Neural progenitor cell (in vitro differentiated cells): ENCODE data around the gene MAD2L1. TPM values are rescaled to one million over a fixed set of nuclear protein-coding genes. Genes with fewer than 3 reads are reported as not detected.

Experiments used
- DNase-seq: peaks from one replicate; pipeline ENCODE4 v3.0.0-alpha.2; 2016; ENCODE audit warnings: low spot score
- H2AFZ ChIP-seq: fragments of 200-600 bp; sonication (generic); replicated peaks from 2 replicates; pipeline ENCODE4 v1.6.1; 2016; ENCODE audit warnings: antibody characterized with exemption
- H3F3A ChIP-seq: fragments of 200-600 bp; sonication (generic); 2 replicates; pipeline ENCODE4 v1.6.1; 2016; ENCODE audit warnings: antibody characterized with exemption, low read depth
- H3K27ac ChIP-seq: fragments of 200-600 bp; sonication (generic); 2 replicates; pipeline ENCODE4 v1.5.1; 2016; ENCODE audit warnings: mild to moderate bottlenecking
- H3K27me3 ChIP-seq: fragments of 200-600 bp; sonication (generic); 2 replicates; pipeline ENCODE4 v1.6.1; 2016; ENCODE audit warnings: mild to moderate bottlenecking, moderate library complexity
- H3K36me3 ChIP-seq: fragments of 200-600 bp; sonication (generic); 2 replicates; pipeline ENCODE4 v1.5.1; 2016
- H3K4me1 ChIP-seq: fragments of 200-600 bp; sonication (generic); 2 replicates; pipeline ENCODE4 v1.6.1; 2016; ENCODE audit warnings: mixed run types
- H3K4me2 ChIP-seq: fragments of 200-600 bp; sonication (generic); 2 replicates; pipeline ENCODE4 v1.6.1; 2016
- H3K4me3 ChIP-seq: fragments of 200-600 bp; sonication (generic); 2 replicates; pipeline ENCODE4 v1.5.1; 2016
- H3K79me2 ChIP-seq: fragments of 200-600 bp; sonication (generic); 2 replicates; pipeline ENCODE4 v1.6.1; 2016; ENCODE audit warnings: low read depth
- H3K9ac ChIP-seq: fragments of 200-600 bp; sonication (generic); 2 replicates; pipeline ENCODE4 v1.6.1; 2016
- H3K9me3 ChIP-seq: fragments of 200-600 bp; sonication (generic); 2 replicates; pipeline ENCODE4 v1.5.1; 2016; ENCODE audit warnings: low read depth
- H4K20me1 ChIP-seq: fragments of 200-600 bp; sonication (generic); 2 replicates; pipeline ENCODE4 v1.6.1; 2016; ENCODE audit warnings: low read depth
- H3K27ac Mint-ChIP-seq: 3 replicates; pipeline ENCODE4 v1.8.0; 2021; ENCODE audit warnings: mixed read lengths
- H3K27me3 Mint-ChIP-seq: 2 replicates; pipeline ENCODE4 v1.8.0; 2022; ENCODE audit warnings: low read depth, mild to moderate bottlenecking, inconsistent platforms, moderate library complexity, mixed read lengths; ENCODE audit not compliant: insufficient read depth
- H3K36me3 Mint-ChIP-seq: 3 replicates; pipeline ENCODE4 v1.8.0; 2021; ENCODE audit warnings: mixed read lengths
- H3K4me1 Mint-ChIP-seq: 3 replicates; pipeline ENCODE4 v1.8.0; 2021; ENCODE audit warnings: mixed read lengths
- H3K4me3 Mint-ChIP-seq: 3 replicates; pipeline ENCODE4 v1.8.0; 2021; ENCODE audit warnings: mild to moderate bottlenecking, moderate library complexity, mixed read lengths
- H3K9me3 Mint-ChIP-seq: 3 replicates; pipeline ENCODE4 v1.8.0; 2020; ENCODE audit warnings: mixed read lengths
- CTCF ChIP-seq: fragments of 200-600 bp; sonication (generic); IDR thresholded peaks from 2 replicates; pipeline ENCODE4 v1.5.1; 2017; ENCODE audit warnings: antibody characterized with exemption, mild to moderate bottlenecking
- EZH2 ChIP-seq: fragments of 200-600 bp; sonication (generic); IDR thresholded peaks from 2 replicates; pipeline ENCODE4 v1.6.1; 2017; ENCODE audit warnings: antibody characterized with exemption, mild to moderate bottlenecking, moderate library complexity
- EZH2phosphoT487 ChIP-seq: fragments of 200-600 bp; sonication (generic); IDR thresholded peaks from 2 replicates; pipeline ENCODE4 v1.6.1; 2017; ENCODE audit warnings: antibody characterized with exemption
- total RNA-seq: library from RNA; depleted of rRNA; stranded (reverse); fragments of >200 nt; gene quantifications from 2 replicates; pipeline ENCODE4 v1.2.3, GENCODE V29; 2015; ENCODE audit warnings: low replicate concordance

The MAD2L1 gene
- total RNA-seq, 1 donor from 2014 or later = 190 TPM

DNA sequence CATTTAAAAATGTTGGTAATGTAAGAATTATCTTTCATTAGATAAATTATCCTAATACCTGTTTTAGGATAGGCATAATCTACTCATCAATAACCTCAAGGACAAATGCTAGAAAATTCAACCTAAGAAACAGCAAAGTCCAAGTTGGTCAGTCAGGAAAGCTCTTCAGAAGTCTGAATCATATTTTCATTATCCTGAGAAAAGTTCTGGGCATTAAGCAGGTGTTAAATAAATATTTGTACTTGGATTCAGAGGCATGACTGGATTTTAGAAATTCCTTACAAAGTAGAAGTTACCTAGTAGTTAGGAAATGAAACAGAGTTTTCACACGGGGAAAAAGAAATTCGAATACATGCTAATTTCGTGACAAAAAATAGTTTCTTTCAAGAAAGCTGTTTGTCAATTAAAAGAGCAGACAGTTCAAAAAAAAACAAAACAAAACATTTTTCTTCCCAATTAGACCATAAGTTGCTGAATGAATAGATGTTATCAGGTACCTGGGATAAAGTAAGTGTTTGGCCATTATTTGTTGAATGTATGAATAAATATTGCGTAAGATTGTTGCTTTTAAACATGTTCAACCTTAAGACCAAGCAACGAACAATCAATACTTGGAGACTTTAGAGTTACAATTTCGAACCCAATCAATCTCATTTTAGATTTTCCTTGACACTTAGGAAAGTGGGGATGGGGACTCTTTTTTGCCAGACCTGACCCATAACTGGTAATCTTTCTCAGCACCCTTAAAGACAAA lies 48.5 kb downstream of the MAD2L1 start:
- DNase-seq = no peak
- Mint-ChIP-seq H3K27ac (no peak overlapping the region), H3K36me3 (no peaks in the 10 kb centered on the region), H3K9me3 (peaks cover 2% of the 10 kb centered on the region), H3K27me3 (no peaks in the 10 kb centered on the region), H3K4me1 (no peaks in the 10 kb centered on the region), H3K4me3 (no peak overlapping the region)
- TF ChIP-seq EZH2 (no peak), CTCF (no peak), EZH2phosphoT487 (no peak)
- Histone ChIP-seq H3K4me2 (no peak overlapping the region), H3K9me3 (no peaks in the 10 kb centered on the region), H3K79me2 (no peaks in the 10 kb centered on the region), H3K36me3 (no peaks in the 10 kb centered on the region), H3K27me3 (no peaks in the 10 kb centered on the region), H3K27ac (no peak overlapping the region), H2AFZ (no peak overlapping the region), H4K20me1 (no peaks in the 10 kb centered on the region), H3K9ac (no peak overlapping the region), H3K4me3 (no peak overlapping the region), H3K4me1 (no peaks in the 10 kb centered on the region), H3F3A (no peaks in the 10 kb centered on the region)

GRCh38 chr4:120011725-120012124 lies 54.9 kb downstream of the MAD2L1 start:
- Histone ChIP-seq H3K9me3 (no peaks in the 10 kb centered on the region), H3K4me1 (no peaks in the 10 kb centered on the region), H4K20me1 (no peaks in the 10 kb centered on the region), H3K79me2 (no peaks in the 10 kb centered on the region), H3K9ac (no peak overlapping the region), H3F3A (no peaks in the 10 kb centered on the region), H3K27ac (no peak overlapping the region), H3K4me2 (no peak overlapping the region), H3K36me3 (no peaks in the 10 kb centered on the region), H3K27me3 (no peaks in the 10 kb centered on the region), H3K4me3 (no peak overlapping the region), H2AFZ (no peak overlapping the region)
- Mint-ChIP-seq H3K9me3 (peaks cover 2% of the 10 kb centered on the region), H3K36me3 (no peaks in the 10 kb centered on the region), H3K4me3 (no peak overlapping the region), H3K27me3 (peaks cover 2% of the 10 kb centered on the region), H3K4me1 (no peaks in the 10 kb centered on the region), H3K27ac (no peak overlapping the region)
- TF ChIP-seq EZH2 = no peak
- TF ChIP-seq CTCF = no peak
- no peak for TF ChIP-seq EZH2phosphoT487
- no peak for DNase-seq

DNA sequence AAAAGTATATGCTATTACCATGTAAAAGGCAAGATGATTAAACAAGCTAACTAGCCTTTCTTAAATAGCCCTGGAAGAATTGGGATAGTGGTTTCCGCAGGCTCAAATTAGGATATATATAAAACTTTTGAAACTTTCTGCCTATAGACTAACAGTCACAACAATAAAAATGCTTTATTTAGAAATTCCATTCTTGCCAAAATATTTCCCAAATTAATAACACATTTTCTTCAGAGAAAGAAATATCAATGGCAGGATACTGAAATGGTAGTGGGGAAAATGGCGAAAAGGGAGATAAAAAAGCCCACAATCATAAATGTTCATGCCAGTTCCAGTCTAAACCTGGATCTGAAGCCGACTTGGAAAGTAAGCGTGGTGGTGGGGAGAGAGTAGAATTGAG lies 56.0 kb downstream of the MAD2L1 start:
- TF ChIP-seq EZH2phosphoT487 (no peak), CTCF (no peak), EZH2 (no peak)

More for the DNA sequence above, 56.0 kb downstream of the MAD2L1 start:
- no peaks in the 10 kb centered on the region for H4K20me1 ChIP-seq
- Mint-ChIP-seq H3K4me1 (no peaks in the 10 kb centered on the region), H3K27me3 (peaks cover 2% of the 10 kb centered on the region), H3K4me3 (no peak overlapping the region), H3K9me3 (peaks cover 1% of the 10 kb centered on the region), H3K27ac (no peak overlapping the region), H3K36me3 (no peaks in the 10 kb centered on the region)
- no peak overlapping the region for H3K4me3 ChIP-seq
- H2AFZ ChIP-seq = no peak overlapping the region
- no peaks in the 10 kb centered on the region for H3K9me3 ChIP-seq
- H3K27me3 ChIP-seq = no peaks in the 10 kb centered on the region
- no peaks in the 10 kb centered on the region for H3K4me1 ChIP-seq
- H3K36me3 ChIP-seq = no peaks in the 10 kb centered on the region
- no peak for DNase-seq
- no peak overlapping the region for H3K27ac ChIP-seq
- no peaks in the 10 kb centered on the region for H3F3A ChIP-seq
- no peaks in the 10 kb centered on the region for H3K79me2 ChIP-seq
- H3K9ac ChIP-seq = no peak overlapping the region
- H3K4me2 ChIP-seq = no peak overlapping the region
